Measurements from ENCODE around the gene LAGE3.

- TF ChIP-seq POLR2A (IDR thresholded peaks at IDR 0.05) (no peak), CTCF (IDR thresholded peaks at IDR 0.05 in 4 of 5, conservative IDR thresholded peaks at IDR 0.05 in 1 of 5) (no peak)
Measured at GRCh38 chrX:154471839-154472684, 7.0 kb downstream of the LAGE3 start.
